Liver (tissue), 3 donors: ENCODE results near the gene CADM2.

Experiments used
- EGR1 ChIP-seq, 2 donors: IDR thresholded peaks; 2 replicates each; pipeline ENCODE4 v1.6.1; 2016 to 2018; ENCODE audit warnings: antibody characterized with exemption in 2 of 2, low read depth in 2 of 2
- HNF4A ChIP-seq, 2 donors: conservative IDR thresholded peaks; 2 replicates each; pipeline ENCODE4 v1.6.1; 2016; ENCODE audit warnings: antibody characterized with exemption in 2 of 2, mild to moderate bottlenecking in 2 of 2
- JUND ChIP-seq, 2 donors: IDR thresholded peaks; 2 replicates each; pipeline ENCODE4 v1.6.1; 2016; ENCODE audit warnings: antibody characterized with exemption in 2 of 2
- RAD21 ChIP-seq, 2 donors: IDR thresholded peaks; 2 replicates each; pipeline ENCODE4 v1.6.1; 2016; ENCODE audit warnings: antibody characterized with exemption in 2 of 2, mild to moderate bottlenecking in 2 of 2
- SP1 ChIP-seq: IDR thresholded peaks from 2 replicates; pipeline ENCODE4 v1.6.1; 2018; ENCODE audit warnings: antibody characterized with exemption, mild to moderate bottlenecking
- TAF1 ChIP-seq: conservative IDR thresholded peaks from 2 replicates; pipeline ENCODE4 v1.6.1; 2016; ENCODE audit warnings: antibody characterized with exemption, mild to moderate bottlenecking
- YY1 ChIP-seq: IDR thresholded peaks from 2 replicates; pipeline ENCODE4 v1.6.1; 2016; ENCODE audit warnings: antibody characterized with exemption, mild to moderate bottlenecking
- TF ChIP-seq, protein P1 (sequence below): IDR thresholded peaks from 2 replicates; pipeline ENCODE4 v1.6.1; 2016; ENCODE audit warnings: antibody characterized with exemption
- TF ChIP-seq, protein P2 (sequence below): fragments of 150-350 bp; IDR thresholded peaks from 2 replicates; pipeline ENCODE4 v1.5.1; 2017; ENCODE audit warnings: improper control_type of control experiment, low read depth, low read length; ENCODE audit not compliant: missing input control
- TF ChIP-seq, protein P3 (sequence below): IDR thresholded peaks from 2 replicates; pipeline ENCODE4 v1.6.1; 2016; ENCODE audit warnings: antibody characterized with exemption
- TF ChIP-seq, protein P4 (sequence below): IDR thresholded peaks from 2 replicates; pipeline ENCODE4 v1.6.1; 2016; ENCODE audit warnings: antibody characterized with exemption
- TF ChIP-seq, protein P5 (sequence below): IDR thresholded peaks from 2 replicates; pipeline ENCODE4 v1.6.1; 2016; ENCODE audit warnings: antibody characterized with exemption, mild to moderate bottlenecking
- donor health status: healthy.
- donor health status: healthy.

DNA sequence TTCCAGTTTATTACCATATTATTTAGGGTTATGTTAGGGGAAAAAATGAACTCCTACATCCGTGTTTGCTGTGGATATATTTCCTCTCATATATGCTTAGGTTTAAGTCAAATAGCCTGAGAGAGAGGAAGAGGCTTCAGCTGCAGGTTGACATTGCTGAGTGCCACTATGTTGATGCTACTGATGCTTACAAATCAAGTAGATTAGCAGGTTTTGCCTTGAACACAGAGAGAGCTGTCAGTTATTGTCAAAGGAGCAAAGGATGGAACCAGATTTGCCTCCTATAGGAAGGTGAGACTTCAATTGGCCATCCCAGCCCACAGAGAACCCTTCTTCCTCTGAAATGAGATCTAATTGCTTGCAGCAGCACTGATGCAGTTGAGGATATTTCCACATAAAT is 339.2 kb downstream of the CADM2 start:
- TF ChIP-seq, protein P1, sequence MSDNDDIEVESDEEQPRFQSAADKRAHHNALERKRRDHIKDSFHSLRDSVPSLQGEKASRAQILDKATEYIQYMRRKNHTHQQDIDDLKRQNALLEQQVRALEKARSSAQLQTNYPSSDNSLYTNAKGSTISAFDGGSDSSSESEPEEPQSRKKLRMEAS, result no peak
- no peak for TF ChIP-seq TAF1
- TF ChIP-seq, protein P2, sequence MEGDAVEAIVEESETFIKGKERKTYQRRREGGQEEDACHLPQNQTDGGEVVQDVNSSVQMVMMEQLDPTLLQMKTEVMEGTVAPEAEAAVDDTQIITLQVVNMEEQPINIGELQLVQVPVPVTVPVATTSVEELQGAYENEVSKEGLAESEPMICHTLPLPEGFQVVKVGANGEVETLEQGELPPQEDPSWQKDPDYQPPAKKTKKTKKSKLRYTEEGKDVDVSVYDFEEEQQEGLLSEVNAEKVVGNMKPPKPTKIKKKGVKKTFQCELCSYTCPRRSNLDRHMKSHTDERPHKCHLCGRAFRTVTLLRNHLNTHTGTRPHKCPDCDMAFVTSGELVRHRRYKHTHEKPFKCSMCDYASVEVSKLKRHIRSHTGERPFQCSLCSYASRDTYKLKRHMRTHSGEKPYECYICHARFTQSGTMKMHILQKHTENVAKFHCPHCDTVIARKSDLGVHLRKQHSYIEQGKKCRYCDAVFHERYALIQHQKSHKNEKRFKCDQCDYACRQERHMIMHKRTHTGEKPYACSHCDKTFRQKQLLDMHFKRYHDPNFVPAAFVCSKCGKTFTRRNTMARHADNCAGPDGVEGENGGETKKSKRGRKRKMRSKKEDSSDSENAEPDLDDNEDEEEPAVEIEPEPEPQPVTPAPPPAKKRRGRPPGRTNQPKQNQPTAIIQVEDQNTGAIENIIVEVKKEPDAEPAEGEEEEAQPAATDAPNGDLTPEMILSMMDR, result no peak
- TF ChIP-seq HNF4A (conservative IDR thresholded peaks at IDR 0.05), result no peak
- TF ChIP-seq, protein P3, sequence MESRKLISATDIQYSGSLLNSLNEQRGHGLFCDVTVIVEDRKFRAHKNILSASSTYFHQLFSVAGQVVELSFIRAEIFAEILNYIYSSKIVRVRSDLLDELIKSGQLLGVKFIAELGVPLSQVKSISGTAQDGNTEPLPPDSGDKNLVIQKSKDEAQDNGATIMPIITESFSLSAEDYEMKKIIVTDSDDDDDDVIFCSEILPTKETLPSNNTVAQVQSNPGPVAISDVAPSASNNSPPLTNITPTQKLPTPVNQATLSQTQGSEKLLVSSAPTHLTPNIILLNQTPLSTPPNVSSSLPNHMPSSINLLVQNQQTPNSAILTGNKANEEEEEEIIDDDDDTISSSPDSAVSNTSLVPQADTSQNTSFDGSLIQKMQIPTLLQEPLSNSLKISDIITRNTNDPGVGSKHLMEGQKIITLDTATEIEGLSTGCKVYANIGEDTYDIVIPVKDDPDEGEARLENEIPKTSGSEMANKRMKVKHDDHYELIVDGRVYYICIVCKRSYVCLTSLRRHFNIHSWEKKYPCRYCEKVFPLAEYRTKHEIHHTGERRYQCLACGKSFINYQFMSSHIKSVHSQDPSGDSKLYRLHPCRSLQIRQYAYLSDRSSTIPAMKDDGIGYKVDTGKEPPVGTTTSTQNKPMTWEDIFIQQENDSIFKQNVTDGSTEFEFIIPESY, result no peak
- no peak for TF ChIP-seq RAD21 (IDR thresholded peaks at IDR 0.05)
- TF ChIP-seq, protein P4, sequence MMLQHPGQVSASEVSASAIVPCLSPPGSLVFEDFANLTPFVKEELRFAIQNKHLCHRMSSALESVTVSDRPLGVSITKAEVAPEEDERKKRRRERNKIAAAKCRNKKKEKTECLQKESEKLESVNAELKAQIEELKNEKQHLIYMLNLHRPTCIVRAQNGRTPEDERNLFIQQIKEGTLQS, result no peak
- no peak for TF ChIP-seq SP1
- TF ChIP-seq, protein P5, sequence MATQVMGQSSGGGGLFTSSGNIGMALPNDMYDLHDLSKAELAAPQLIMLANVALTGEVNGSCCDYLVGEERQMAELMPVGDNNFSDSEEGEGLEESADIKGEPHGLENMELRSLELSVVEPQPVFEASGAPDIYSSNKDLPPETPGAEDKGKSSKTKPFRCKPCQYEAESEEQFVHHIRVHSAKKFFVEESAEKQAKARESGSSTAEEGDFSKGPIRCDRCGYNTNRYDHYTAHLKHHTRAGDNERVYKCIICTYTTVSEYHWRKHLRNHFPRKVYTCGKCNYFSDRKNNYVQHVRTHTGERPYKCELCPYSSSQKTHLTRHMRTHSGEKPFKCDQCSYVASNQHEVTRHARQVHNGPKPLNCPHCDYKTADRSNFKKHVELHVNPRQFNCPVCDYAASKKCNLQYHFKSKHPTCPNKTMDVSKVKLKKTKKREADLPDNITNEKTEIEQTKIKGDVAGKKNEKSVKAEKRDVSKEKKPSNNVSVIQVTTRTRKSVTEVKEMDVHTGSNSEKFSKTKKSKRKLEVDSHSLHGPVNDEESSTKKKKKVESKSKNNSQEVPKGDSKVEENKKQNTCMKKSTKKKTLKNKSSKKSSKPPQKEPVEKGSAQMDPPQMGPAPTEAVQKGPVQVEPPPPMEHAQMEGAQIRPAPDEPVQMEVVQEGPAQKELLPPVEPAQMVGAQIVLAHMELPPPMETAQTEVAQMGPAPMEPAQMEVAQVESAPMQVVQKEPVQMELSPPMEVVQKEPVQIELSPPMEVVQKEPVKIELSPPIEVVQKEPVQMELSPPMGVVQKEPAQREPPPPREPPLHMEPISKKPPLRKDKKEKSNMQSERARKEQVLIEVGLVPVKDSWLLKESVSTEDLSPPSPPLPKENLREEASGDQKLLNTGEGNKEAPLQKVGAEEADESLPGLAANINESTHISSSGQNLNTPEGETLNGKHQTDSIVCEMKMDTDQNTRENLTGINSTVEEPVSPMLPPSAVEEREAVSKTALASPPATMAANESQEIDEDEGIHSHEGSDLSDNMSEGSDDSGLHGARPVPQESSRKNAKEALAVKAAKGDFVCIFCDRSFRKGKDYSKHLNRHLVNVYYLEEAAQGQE, result no peak
- no peak for TF ChIP-seq YY1
- TF ChIP-seq JUND (IDR thresholded peaks at IDR 0.05), result no peak
- no peak for TF ChIP-seq EGR1 (IDR thresholded peaks at IDR 0.05; ENCODE audit: low read depth in 2 of 2)
